ENCODE results near the gene MNX1. TPM values are rescaled to one million over a fixed set of nuclear protein-coding genes. Genes with fewer than 3 reads are reported as not detected.

MNX1 gene
- total RNA-seq, 2 experiments from 2014 or later, result not detected

GRCh38 chr7:157012113-157012547, 1.7 kb upstream of the MNX1 start:
- Mint-ChIP-seq H3K27ac (no peak overlapping the region), H3K36me3 (ENCODE audit: low read depth) (no peaks in the 10 kb centered on the region), H3K9me3 (ENCODE audit: low read depth) (no peaks in the 10 kb centered on the region), H3K4me1 (peaks cover 26% of the 10 kb centered on the region), H3K27me3 (peaks cover 75% of the 10 kb centered on the region), H3K4me3 (no peak overlapping the region)
- ChIA-PET POLR2A (no interaction called here), CTCF (interaction anchor here (0.7 to 1.3 kb wide), 2 partner anchors 11 to 61 kb away, joined by 3 to 4 read pairs; no protein-coding TSS in a partner anchor)
- intact Hi-C loops (cut with DNase I, micrococcal nuclease), result loop anchor here in 1 of 2 experiments (5.0 kb wide), 1 partner anchor 1200 kb away; the partner anchor contains the start of gene SHH
- ATAC-seq, result peak; percentile 55
- no peak for DNase-seq

GRCh38 chr7:157011333-157012112, 1.1 kb upstream of the MNX1 start:
- CTCF ChIA-PET, result interaction anchor here (0.7 kb wide), 2 partner anchors 11 to 65 kb away, joined by 3 to 4 read pairs; no protein-coding TSS in a partner anchor
- ATAC-seq, result no peak
- Mint-ChIP-seq H3K4me3 (peak overlapping the region; percentile 39), H3K9me3 (ENCODE audit: low read depth) (no peaks in the 10 kb centered on the region), H3K4me1 (peaks cover 21% of the 10 kb centered on the region), H3K27me3 (peaks cover 72% of the 10 kb centered on the region), H3K36me3 (ENCODE audit: low read depth) (no peaks in the 10 kb centered on the region), H3K27ac (no peak overlapping the region)
- DNase-seq, result peak; percentile 33
- POLR2A ChIA-PET, result no interaction called here
- intact Hi-C loops (cut with DNase I, micrococcal nuclease), result loop anchor here (2.0 to 5.0 kb wide), 2 partner anchors 61 to 1199 kb away; partner anchors contain the start of gene SHH (in 1 of the 2)

GRCh38 chr7:157009778-157010587, 480 bp downstream of the MNX1 start:
- Mint-ChIP-seq H3K27ac (no peak overlapping the region), H3K4me1 (peaks cover 16% of the 10 kb centered on the region), H3K36me3 (ENCODE audit: low read depth) (no peaks in the 10 kb centered on the region), H3K9me3 (ENCODE audit: low read depth) (no peaks in the 10 kb centered on the region), H3K4me3 (no peak overlapping the region), H3K27me3 (peaks cover 67% of the 10 kb centered on the region)
- peak; percentile 33 for ATAC-seq
- CTCF ChIA-PET, result interaction anchor here (0.7 kb wide), 1 partner anchor 9 kb away, joined by 4 read pairs; no protein-coding TSS in a partner anchor
- peak; percentile 19 for DNase-seq
- intact Hi-C loops (cut with DNase I, micrococcal nuclease), result loop anchor here (2.0 to 10.0 kb wide), 5 partner anchors 59 to 1498 kb away; partner anchors contain the start of gene SHH (in 1 of the 2)
- POLR2A ChIA-PET, result no interaction called here

- DNase-seq, result no peak
- peaks cover 18% of the 10 kb centered on the region for H3K4me1 Mint-ChIP-seq
- no peak overlapping the region for H3K4me3 Mint-ChIP-seq
- peaks cover 67% of the 10 kb centered on the region for H3K27me3 Mint-ChIP-seq
- CTCF ChIA-PET, result interaction anchor here (0.7 kb wide), 1 partner anchor 8 kb away, joined by 4 read pairs; no protein-coding TSS in a partner anchor
- no peaks in the 10 kb centered on the region for H3K9me3 Mint-ChIP-seq (ENCODE audit: low read depth)
- POLR2A ChIA-PET, result no interaction called here
- H3K36me3 Mint-ChIP-seq (ENCODE audit: low read depth), result no peaks in the 10 kb centered on the region
- no peak for ATAC-seq
- intact Hi-C loops (cut with DNase I, micrococcal nuclease), result loop anchor here (5.0 to 10.0 kb wide), 3 partner anchors 394 to 1497 kb away; no protein-coding TSS in a partner anchor
- no peak overlapping the region for H3K27ac Mint-ChIP-seq
Observed at GRCh38 chr7:157009170-157009777, 1.2 kb downstream of the MNX1 start.

GRCh38 chr7:157008206-157009169, 2.0 kb downstream of the MNX1 start:
- H3K4me3 Mint-ChIP-seq, result no peak overlapping the region
- ChIA-PET CTCF (interaction anchor here (1.1 kb wide), 1 partner anchor 11 kb away, joined by 5 read pairs; no protein-coding TSS in a partner anchor), POLR2A (no interaction called here)
- peaks cover 18% of the 10 kb centered on the region for H3K4me1 Mint-ChIP-seq
- H3K36me3 Mint-ChIP-seq (ENCODE audit: low read depth), result no peaks in the 10 kb centered on the region
- peaks cover 69% of the 10 kb centered on the region for H3K27me3 Mint-ChIP-seq
- ATAC-seq, result no peak
- no peak overlapping the region for H3K27ac Mint-ChIP-seq
- H3K9me3 Mint-ChIP-seq (ENCODE audit: low read depth), result no peaks in the 10 kb centered on the region
- no peak for DNase-seq
- intact Hi-C loops (cut with DNase I, micrococcal nuclease), result loop anchor here (5.0 to 10.0 kb wide), 3 partner anchors 394 to 1496 kb away; no protein-coding TSS in a partner anchor

GRCh38 chr7:157007470-157008066, 2.9 kb downstream of the MNX1 start:
- Mint-ChIP-seq H3K4me1 (peaks cover 18% of the 10 kb centered on the region), H3K27me3 (peaks cover 62% of the 10 kb centered on the region), H3K27ac (no peak overlapping the region), H3K4me3 (no peak overlapping the region), H3K36me3 (ENCODE audit: low read depth) (no peaks in the 10 kb centered on the region), H3K9me3 (ENCODE audit: low read depth) (no peaks in the 10 kb centered on the region)
- ChIA-PET POLR2A (no interaction called here), CTCF (interaction anchor here (1.1 kb wide), 1 partner anchor 11 kb away, joined by 5 read pairs; no protein-coding TSS in a partner anchor)
- DNase-seq (no peak), ATAC-seq (no peak)
- intact Hi-C loops (cut with DNase I, micrococcal nuclease), result loop anchor here (5.0 to 10.0 kb wide), 3 partner anchors 393 to 1495 kb away; no protein-coding TSS in a partner anchor

- intact Hi-C loops (cut with DNase I, micrococcal nuclease), result loop anchor here (5.0 to 10.0 kb wide), 3 partner anchors 392 to 1495 kb away; no protein-coding TSS in a partner anchor
- H3K9me3 Mint-ChIP-seq (ENCODE audit: low read depth), result no peaks in the 10 kb centered on the region
- ATAC-seq, result no peak
Observed at GRCh38 chr7:157006829-157007469, 3.5 kb downstream of the MNX1 start.

GRCh38 chr7:157006205-157006747, 4.2 kb downstream of the MNX1 start:
- H3K27me3 Mint-ChIP-seq, result peaks cover 62% of the 10 kb centered on the region
- ChIA-PET CTCF (interaction anchor here (0.7 kb wide), 1 partner anchor 191 kb away, joined by 4 read pairs; no protein-coding TSS in a partner anchor), POLR2A (no interaction called here)
- H3K36me3 Mint-ChIP-seq (ENCODE audit: low read depth), result no peaks in the 10 kb centered on the region
- H3K4me1 Mint-ChIP-seq, result peaks cover 13% of the 10 kb centered on the region
- intact Hi-C loops (cut with DNase I, micrococcal nuclease), result loop anchor here (5.0 to 10.0 kb wide), 3 partner anchors 391 to 1494 kb away; no protein-coding TSS in a partner anchor
- no peaks in the 10 kb centered on the region for H3K9me3 Mint-ChIP-seq (ENCODE audit: low read depth)
- no peak overlapping the region for H3K27ac Mint-ChIP-seq
- no peak overlapping the region for H3K4me3 Mint-ChIP-seq
- ATAC-seq (no peak), DNase-seq (no peak)

More at GRCh38 chr7:157006829-157007469, 3.5 kb downstream of the MNX1 start:
- H3K4me3 Mint-ChIP-seq, result no peak overlapping the region
- no peak overlapping the region for H3K27ac Mint-ChIP-seq
- CTCF ChIA-PET, result no interaction called here
- H3K4me1 Mint-ChIP-seq, result peaks cover 18% of the 10 kb centered on the region
- H3K36me3 Mint-ChIP-seq (ENCODE audit: low read depth), result no peaks in the 10 kb centered on the region
- no peak for DNase-seq
- POLR2A ChIA-PET, result no interaction called here
- H3K27me3 Mint-ChIP-seq, result peaks cover 61% of the 10 kb centered on the region

- no peaks in the 10 kb centered on the region for H3K9me3 Mint-ChIP-seq (ENCODE audit: low read depth)
- H3K4me3 Mint-ChIP-seq, result no peak overlapping the region
- H3K36me3 Mint-ChIP-seq (ENCODE audit: low read depth), result no peaks in the 10 kb centered on the region
- DNase-seq (peak; percentile 36), ATAC-seq (no peak)
- intact Hi-C loops (cut with DNase I, micrococcal nuclease), result loop anchor here (1.0 to 10.0 kb wide), 4 partner anchors 11 to 1493 kb away; no protein-coding TSS in a partner anchor
- POLR2A ChIA-PET, result no interaction called here
- H3K27ac Mint-ChIP-seq, result no peak overlapping the region
- H3K27me3 Mint-ChIP-seq, result peaks cover 67% of the 10 kb centered on the region
- H3K4me1 Mint-ChIP-seq, result peaks cover 17% of the 10 kb centered on the region
- CTCF ChIA-PET, result interaction anchor here (0.7 kb wide), 1 partner anchor 190 kb away, joined by 4 read pairs; no protein-coding TSS in a partner anchor
Observed at GRCh38 chr7:157005456-157006204, 4.8 kb downstream of the MNX1 start.

All from activated CD4-positive, alpha-beta T cell treated with anti-CD3 and anti-CD28 coated beads for 36 hours (primary cell).